Endodermal cell (in vitro differentiated cells): ENCODE measurements around the gene PLIN1. TPM values are rescaled to one million over a fixed set of nuclear protein-coding genes. Genes with fewer than 3 reads are reported as not detected.

Source experiments
- DNase-seq: peaks from one replicate; pipeline ENCODE4 v3.0.0-alpha.2; 2017
- H3K27ac ChIP-seq: 2 replicates; pipeline ENCODE4 v1.5.1; 2013; ENCODE audit warnings: mild to moderate bottlenecking, low read depth, low read length, moderate library complexity
- H3K27me3 ChIP-seq: 2 replicates; pipeline ENCODE4 v1.6.1; 2013; ENCODE audit warnings: mild to moderate bottlenecking, low read length, moderate library complexity; ENCODE audit not compliant: insufficient read depth, control insufficient read depth, poor library complexity, severe bottlenecking
- H3K36me3 ChIP-seq: 2 replicates; pipeline ENCODE4 v1.7.0; 2013; ENCODE audit warnings: mild to moderate bottlenecking, low read length, moderate library complexity; ENCODE audit not compliant: control insufficient read depth, insufficient read depth
- H3K4me1 ChIP-seq: one replicate; pipeline ENCODE4 v1.7.0; 2013; ENCODE audit warnings: low read length; ENCODE audit not compliant: control insufficient read depth, insufficient read depth
- H3K4me3 ChIP-seq: 2 replicates; pipeline ENCODE4 v1.5.1; 2013; ENCODE audit warnings: mild to moderate bottlenecking, low read length, moderate library complexity
- H3K9ac ChIP-seq: 2 replicates; pipeline ENCODE4 v1.6.1; 2013; ENCODE audit warnings: mild to moderate bottlenecking, low read length, moderate library complexity; ENCODE audit not compliant: poor library complexity, severe bottlenecking; ENCODE audit errors: extremely low read depth
- H3K9me3 ChIP-seq: 2 replicates; pipeline ENCODE4 v1.6.1; 2013; ENCODE audit warnings: mild to moderate bottlenecking, low read length, moderate library complexity; ENCODE audit not compliant: control insufficient read depth
- H3K27ac Mint-ChIP-seq: 2 replicates; pipeline ENCODE4 v1.8.0; 2020; ENCODE audit warnings: mixed read lengths
- H3K27me3 Mint-ChIP-seq: 2 replicates; pipeline ENCODE4 v1.8.0; 2021; ENCODE audit warnings: mild to moderate bottlenecking, mixed read lengths; ENCODE audit not compliant: insufficient read depth
- H3K36me3 Mint-ChIP-seq: 2 replicates; pipeline ENCODE4 v1.8.0; 2020; ENCODE audit warnings: low read depth, mixed read lengths
- H3K4me1 Mint-ChIP-seq: 2 replicates; pipeline ENCODE4 v1.8.0; 2020; ENCODE audit warnings: mixed read lengths
- H3K4me3 Mint-ChIP-seq: 2 replicates; pipeline ENCODE4 v1.8.0; 2020; ENCODE audit warnings: mild to moderate bottlenecking, moderate library complexity, mixed read lengths
- H3K9me3 Mint-ChIP-seq: 2 replicates; pipeline ENCODE4 v1.8.0; 2020; ENCODE audit warnings: mild to moderate bottlenecking, mixed read lengths
- WGBS, 2 experiments: methylation state at CpG; one replicate each; pipeline versions ENCODE4 v1.1.5 to v1.1.7; 2013; ENCODE audit warnings: missing lambda C conversion rate in 2 of 2, mixed read lengths in 1 of 2; ENCODE audit not compliant: insufficient coverage in 1 of 2, insufficient read length in 1 of 2; 5-methylcytosine and 5-hydroxymethylcytosine counted together
- total RNA-seq, 2 donors: library from RNA; stranded (reverse); fragmentation: NEBNext Ultra II Directional in 1 of 2; extraction: Animal tissue kit (Norgen Biotek cat#: 25700) in 1 of 2; gene quantifications; 2 replicates in 1 of 2; 3 replicates in 1 of 2; pipeline ENCODE4 v1.2.1, GENCODE V29; 2021
- TF ChIP-seq, protein P1 (sequence below): fragments of 200-600 bp; sonication (generic); conservative IDR thresholded peaks from 2 replicates; pipeline ENCODE4 v1.5.0; 2021; ENCODE audit warnings: antibody characterized with exemption, mild to moderate bottlenecking

The PLIN1 gene
- total RNA-seq, 2 donors from 2014 or later = 0.11 to 0.22 TPM

GRCh38 chr15:89628301-89628700 is 50.9 kb downstream of the PLIN1 start:
- no peaks in the 10 kb centered on the region for H3K27me3 Mint-ChIP-seq
- peaks cover 6% of the 10 kb centered on the region for H3K9me3 Mint-ChIP-seq
- Histone ChIP-seq H3K9me3 (no peaks in the 10 kb centered on the region), H3K9ac (no peak overlapping the region), H3K36me3 (peaks cover 90% of the 10 kb centered on the region), H3K27ac (peak overlapping the region; percentile 24), H3K4me1 (no peaks in the 10 kb centered on the region), H3K4me3 (no peak overlapping the region), H3K27me3 (no peaks in the 10 kb centered on the region)
- TF ChIP-seq, protein P1, sequence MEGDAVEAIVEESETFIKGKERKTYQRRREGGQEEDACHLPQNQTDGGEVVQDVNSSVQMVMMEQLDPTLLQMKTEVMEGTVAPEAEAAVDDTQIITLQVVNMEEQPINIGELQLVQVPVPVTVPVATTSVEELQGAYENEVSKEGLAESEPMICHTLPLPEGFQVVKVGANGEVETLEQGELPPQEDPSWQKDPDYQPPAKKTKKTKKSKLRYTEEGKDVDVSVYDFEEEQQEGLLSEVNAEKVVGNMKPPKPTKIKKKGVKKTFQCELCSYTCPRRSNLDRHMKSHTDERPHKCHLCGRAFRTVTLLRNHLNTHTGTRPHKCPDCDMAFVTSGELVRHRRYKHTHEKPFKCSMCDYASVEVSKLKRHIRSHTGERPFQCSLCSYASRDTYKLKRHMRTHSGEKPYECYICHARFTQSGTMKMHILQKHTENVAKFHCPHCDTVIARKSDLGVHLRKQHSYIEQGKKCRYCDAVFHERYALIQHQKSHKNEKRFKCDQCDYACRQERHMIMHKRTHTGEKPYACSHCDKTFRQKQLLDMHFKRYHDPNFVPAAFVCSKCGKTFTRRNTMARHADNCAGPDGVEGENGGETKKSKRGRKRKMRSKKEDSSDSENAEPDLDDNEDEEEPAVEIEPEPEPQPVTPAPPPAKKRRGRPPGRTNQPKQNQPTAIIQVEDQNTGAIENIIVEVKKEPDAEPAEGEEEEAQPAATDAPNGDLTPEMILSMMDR = no peak
- no peak overlapping the region for H3K27ac Mint-ChIP-seq
- 95 to 96% methylated on average over 9 to 21 of the region's 21 CpGs for WGBS, 2 experiments
- DNase-seq = no peak
- H3K4me3 Mint-ChIP-seq = no peak overlapping the region
- peaks cover 89% of the 10 kb centered on the region for H3K36me3 Mint-ChIP-seq
- H3K4me1 Mint-ChIP-seq = no peaks in the 10 kb centered on the region

DNA sequence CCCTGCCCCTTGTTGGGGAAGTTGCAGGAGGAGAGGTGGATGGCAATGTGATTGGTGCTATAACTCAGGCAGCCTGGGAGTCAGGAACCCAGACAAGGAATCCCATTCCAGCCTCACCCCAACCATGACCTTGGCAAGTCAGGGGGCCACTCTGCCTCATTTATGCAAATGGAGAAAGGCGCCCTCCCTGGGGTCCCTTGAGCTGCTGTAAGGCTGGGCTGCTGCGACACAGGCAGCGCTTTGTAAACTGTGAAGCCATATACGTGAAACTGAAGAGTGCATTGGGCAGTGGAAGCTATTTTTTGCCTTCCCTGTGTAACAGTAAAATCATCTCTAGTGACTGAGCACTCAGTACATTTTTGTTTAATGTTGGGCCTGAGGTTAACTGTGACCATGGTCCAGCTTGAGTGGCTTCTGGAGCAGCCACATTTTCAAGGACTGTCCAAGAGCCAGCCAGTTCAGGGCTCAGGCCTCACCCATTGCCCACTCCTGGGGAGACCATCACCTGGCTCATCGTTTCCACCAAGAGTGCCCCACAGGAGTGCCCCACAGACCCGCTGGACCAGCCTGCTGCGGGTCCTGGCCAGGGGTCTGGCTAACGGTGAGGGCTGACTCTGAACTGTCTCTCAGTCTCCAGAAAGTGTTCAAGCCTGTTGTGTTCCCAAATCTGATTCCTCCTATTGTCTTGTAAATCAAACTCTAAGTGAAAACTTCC is 51.8 kb downstream of the PLIN1 start:
- Histone ChIP-seq H3K9me3 (no peaks in the 10 kb centered on the region), H3K9ac (no peak overlapping the region), H3K27me3 (no peaks in the 10 kb centered on the region), H3K36me3 (peaks cover 91% of the 10 kb centered on the region), H3K27ac (peak overlapping the region; percentile 24), H3K4me3 (no peak overlapping the region), H3K4me1 (no peaks in the 10 kb centered on the region)
- H3K36me3 Mint-ChIP-seq = peaks cover 90% of the 10 kb centered on the region
- TF ChIP-seq, protein P1 = no peak
- H3K27ac Mint-ChIP-seq = no peak overlapping the region
- H3K4me3 Mint-ChIP-seq = no peak overlapping the region
- WGBS, 2 experiments = 96% methylated on average over 7 to 8 of the region's 8 CpGs
- peaks cover 1% of the 10 kb centered on the region for H3K9me3 Mint-ChIP-seq
- no peaks in the 10 kb centered on the region for H3K4me1 Mint-ChIP-seq
- no peaks in the 10 kb centered on the region for H3K27me3 Mint-ChIP-seq
- DNase-seq = no peak

DNA sequence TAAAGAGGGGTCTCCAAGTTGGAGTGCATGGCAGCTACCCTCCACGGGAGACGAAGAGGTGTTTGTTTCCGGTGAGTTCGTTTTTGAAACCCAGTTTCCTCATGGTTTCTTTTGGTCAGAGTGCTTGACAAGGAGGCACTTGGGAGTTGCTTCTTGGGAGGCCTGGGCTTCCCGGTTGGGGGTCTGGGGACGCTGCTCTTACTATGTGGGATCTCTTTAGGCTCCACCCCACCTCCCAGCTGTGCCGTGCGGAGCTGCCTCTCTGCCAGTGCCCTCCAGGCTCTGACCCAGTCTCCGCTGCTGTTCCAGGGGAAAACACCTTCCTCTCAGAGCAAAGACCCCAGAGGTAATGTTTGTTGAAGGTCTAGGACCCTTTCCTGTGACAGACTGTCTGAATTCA is 53.5 kb downstream of the PLIN1 start:
- Histone ChIP-seq H3K4me3 (no peak overlapping the region), H3K36me3 (peaks cover 85% of the 10 kb centered on the region), H3K27me3 (no peaks in the 10 kb centered on the region), H3K9ac (no peak overlapping the region), H3K9me3 (no peaks in the 10 kb centered on the region), H3K4me1 (no peaks in the 10 kb centered on the region), H3K27ac (no peak overlapping the region)
- Mint-ChIP-seq H3K9me3 (no peaks in the 10 kb centered on the region), H3K27ac (peak overlapping the region; percentile 39), H3K27me3 (no peaks in the 10 kb centered on the region), H3K4me3 (no peak overlapping the region), H3K4me1 (no peaks in the 10 kb centered on the region), H3K36me3 (peaks cover 87% of the 10 kb centered on the region)
- 91 to 94% methylated on average over 6 to 9 of the region's 9 CpGs for WGBS, 2 experiments
- DNase-seq = no peak
- TF ChIP-seq, protein P1 = no peak
